SK-N-SH (cell line): ENCODE results near the gene LSMEM2. TPM values are rescaled to one million over a fixed set of nuclear protein-coding genes. Genes with fewer than 3 reads are reported as not detected.

Experiments
- CTCF ChIA-PET: fragments of 300-600, 350-600 bp; formaldehyde crosslinking; extraction: SDS; loops from one replicate; lab custom pipeline; 2021; lab: Yijun Ruan, JAX
- POLR2A ChIA-PET: fragments of 350-600 bp; sonication (Branson Sonifier 250); formaldehyde crosslinking; extraction: SDS; loops from one replicate; lab custom pipeline; 2020; ENCODE audit warnings: antibody characterized with exemption, inconsistent platforms; lab: Yijun Ruan, JAX
- DNase-seq: peaks from one replicate; pipeline ENCODE4 v3.0.0; 2012
- H2AFZ ChIP-seq: fragments of 200-600 bp; sonication (generic); 2 replicates; pipeline ENCODE4 v1.8.1; 2016; ENCODE audit warnings: antibody characterized with exemption, mild to moderate bottlenecking, low read depth
- H3F3A ChIP-seq: fragments of 200-600 bp; sonication (generic); replicated peaks from 2 replicates; pipeline ENCODE3; 2016; ENCODE audit warnings: antibody characterized with exemption, mild to moderate bottlenecking; ENCODE audit not compliant: insufficient read depth
- H3K27ac ChIP-seq, 2 experiments: fragments of 200-500 bp in 1 of 2; fragments of 200-600 bp in 1 of 2; sonication (Bioruptor generic) in 1 of 2; sonication (generic), shearing (Covaris generic) in 1 of 2; 2 replicates each; pipeline versions ENCODE4 v1.5.1 to v1.6.1; 2014 to 2016; ENCODE audit warnings: low read depth in 2 of 2, inconsistent platforms in 1 of 2, low read length in 1 of 2, mild to moderate bottlenecking in 1 of 2, mixed read lengths in 1 of 2
- H3K27me3 ChIP-seq: fragments of 200-600 bp; sonication (generic), shearing (Covaris generic); 2 replicates; pipeline ENCODE4 v1.6.1; 2016; ENCODE audit warnings: mixed run types; ENCODE audit not compliant: insufficient read depth
- H3K36me3 ChIP-seq, 2 experiments: fragments of 200-500 bp in 1 of 2; fragments of 200-600 bp in 1 of 2; sonication (Bioruptor generic) in 1 of 2; sonication (generic) in 1 of 2; replicated peaks in 1 of 2; 2 replicates each; pipeline versions ENCODE3 to v1.5.1; 2014 to 2016; ENCODE audit warnings: low read length in 1 of 2, mild to moderate bottlenecking in 1 of 2; ENCODE audit not compliant: insufficient read depth in 2 of 2, control insufficient read depth in 1 of 2
- H3K4me1 ChIP-seq, 2 experiments: fragments of 200-500 bp in 1 of 2; fragments of 200-600 bp in 1 of 2; sonication (Bioruptor generic) in 1 of 2; sonication (generic), shearing (Covaris generic) in 1 of 2; 2 replicates each; pipeline versions ENCODE4 v1.5.1 to v1.6.1; 2014 to 2016; ENCODE audit warnings: low read depth in 1 of 2, low read length in 1 of 2, mixed run types in 1 of 2; ENCODE audit not compliant: insufficient read depth in 2 of 2, control insufficient read depth in 1 of 2
- H3K4me2 ChIP-seq: fragments of 200-600 bp; sonication (generic), shearing (Covaris generic); 2 replicates; pipeline ENCODE4 v1.6.1; 2017; ENCODE audit warnings: mixed run types
- H3K4me3 ChIP-seq, 2 experiments: fragments of 200-500 bp in 1 of 2; fragments of 200-600 bp in 1 of 2; sonication (Bioruptor generic) in 1 of 2; sonication (generic), shearing (Covaris generic) in 1 of 2; 2 replicates each; pipeline versions ENCODE4 v1.5.1 to v1.8.1; 2014 to 2016; ENCODE audit warnings: low read depth in 2 of 2, inconsistent platforms in 1 of 2, low read length in 1 of 2, mild to moderate bottlenecking in 1 of 2, mixed read lengths in 1 of 2, moderate library complexity in 1 of 2
- H3K79me2 ChIP-seq: fragments of 200-600 bp; sonication (generic); 2 replicates; pipeline ENCODE4 v1.8.1; 2017; ENCODE audit warnings: mild to moderate bottlenecking; ENCODE audit not compliant: insufficient read depth
- H3K9ac ChIP-seq: fragments of 200-600 bp; sonication (generic); 2 replicates; pipeline ENCODE4 v1.6.1; 2017; ENCODE audit warnings: mixed run types
- H3K9me2 ChIP-seq: fragments of 200-600 bp; sonication (generic); 2 replicates; pipeline ENCODE4 v1.6.1; 2017; ENCODE audit warnings: mixed run types
- H3K9me3 ChIP-seq: fragments of 200-600 bp; sonication (generic); 2 replicates; pipeline ENCODE4 v1.6.1; 2017; ENCODE audit warnings: mixed run types, mild to moderate bottlenecking, moderate library complexity
- H4K20me1 ChIP-seq: fragments of 200-600 bp; sonication (generic); 2 replicates; pipeline ENCODE4 v1.6.1; 2017; ENCODE audit warnings: mild to moderate bottlenecking, mixed run types; ENCODE audit not compliant: insufficient read depth
- CHD2 ChIP-seq: fragments of 150-350 bp; IDR thresholded peaks from 2 replicates; pipeline ENCODE4 v1.6.1; 2018; ENCODE audit warnings: low read length; ENCODE audit not compliant: partially characterized antibody
- EP300 ChIP-seq, 2 experiments: IDR thresholded peaks; 2 replicates each; pipeline versions ENCODE4 v1.4.0 to v1.6.1; 2012; ENCODE audit warnings: borderline replicate concordance in 1 of 2, low read depth in 1 of 2, low read length in 1 of 2
- EZH2phosphoT487 ChIP-seq: fragments of 200-600 bp; sonication (generic); IDR thresholded peaks from 2 replicates; pipeline ENCODE4 v1.6.1; 2017; ENCODE audit warnings: low read depth, mixed run types, mild to moderate bottlenecking, antibody characterized with exemption, moderate library complexity, borderline replicate concordance
- GATA2 ChIP-seq: sonication (generic); formaldehyde crosslinking; IDR thresholded peaks from 2 replicates; pipeline ENCODE4 v1.5.0; 2020; ENCODE audit warnings: mild to moderate bottlenecking, missing genetic modification reagents
- JUND ChIP-seq: IDR thresholded peaks from 2 replicates; pipeline ENCODE4 v1.4.0; 2012
- NRF1 ChIP-seq: IDR thresholded peaks from 2 replicates; pipeline ENCODE4 v1.6.1; 2012; ENCODE audit warnings: low read depth, mild to moderate bottlenecking, low read length
- POLR2AphosphoS5 ChIP-seq: IDR thresholded peaks from 2 replicates; pipeline ENCODE4 v1.6.1; 2012; ENCODE audit warnings: low read depth, low read length
- RAD21 ChIP-seq: IDR thresholded peaks from 2 replicates; pipeline ENCODE4 v1.6.1; 2012; ENCODE audit warnings: mild to moderate bottlenecking, low read length
- RCOR1 ChIP-seq: fragments of 150-350 bp; IDR thresholded peaks from 2 replicates; pipeline ENCODE4 v1.6.1; 2017; ENCODE audit warnings: antibody characterized with exemption, low read length
- RFX5 ChIP-seq: IDR thresholded peaks from 2 replicates; pipeline ENCODE4 v1.6.1; 2012; ENCODE audit warnings: mild to moderate bottlenecking, improper control_type of control experiment, low read length
- RXRA ChIP-seq: IDR thresholded peaks from 2 replicates; pipeline ENCODE4 v1.4.0; 2012; ENCODE audit warnings: low read depth, mild to moderate bottlenecking, borderline replicate concordance
- TAF1 ChIP-seq: IDR thresholded peaks from 2 replicates; pipeline ENCODE4 v1.6.1; 2012; ENCODE audit warnings: low read depth, mild to moderate bottlenecking, low read length, moderate library complexity, borderline replicate concordance
- USF1 ChIP-seq: IDR thresholded peaks from 2 replicates; pipeline ENCODE4 v1.4.0; 2012; ENCODE audit warnings: low read depth, borderline replicate concordance
- USF2 ChIP-seq: fragments of 150-350 bp; IDR thresholded peaks from 2 replicates; pipeline ENCODE4 v1.6.1; 2017; ENCODE audit warnings: antibody characterized with exemption, low read length, low read depth, borderline replicate concordance
- WGBS: methylation state at CpG from one replicate; pipeline ENCODE4 v1.1.6; 2017; ENCODE audit warnings: low lambda C conversion rate; 5-methylcytosine and 5-hydroxymethylcytosine counted together
- polyA plus RNA-seq, 3 experiments: library from polyadenylated mRNA; depleted of rRNA; stranded (reverse); fragments of >200 nt; gene quantifications; 2 replicates each; pipeline ENCODE4 v1.2.3, GENCODE V29; 2012
- TF ChIP-seq, protein P1 (sequence below): IDR thresholded peaks from 2 replicates; pipeline ENCODE4; 2012
- TF ChIP-seq, protein P2 (sequence below): IDR thresholded peaks from 2 replicates; pipeline ENCODE4 v1.4.0; 2012; ENCODE audit warnings: low read depth, borderline replicate concordance
- TF ChIP-seq, protein P3 (sequence below): IDR thresholded peaks from 2 replicates; pipeline ENCODE4 v1.4.0; 2012; ENCODE audit warnings: low read depth

LSMEM2 gene
- polyA plus RNA-seq, 1 of the 3 experiments (the other 2 are of a cell fraction), result 0.03 TPM

DNA sequence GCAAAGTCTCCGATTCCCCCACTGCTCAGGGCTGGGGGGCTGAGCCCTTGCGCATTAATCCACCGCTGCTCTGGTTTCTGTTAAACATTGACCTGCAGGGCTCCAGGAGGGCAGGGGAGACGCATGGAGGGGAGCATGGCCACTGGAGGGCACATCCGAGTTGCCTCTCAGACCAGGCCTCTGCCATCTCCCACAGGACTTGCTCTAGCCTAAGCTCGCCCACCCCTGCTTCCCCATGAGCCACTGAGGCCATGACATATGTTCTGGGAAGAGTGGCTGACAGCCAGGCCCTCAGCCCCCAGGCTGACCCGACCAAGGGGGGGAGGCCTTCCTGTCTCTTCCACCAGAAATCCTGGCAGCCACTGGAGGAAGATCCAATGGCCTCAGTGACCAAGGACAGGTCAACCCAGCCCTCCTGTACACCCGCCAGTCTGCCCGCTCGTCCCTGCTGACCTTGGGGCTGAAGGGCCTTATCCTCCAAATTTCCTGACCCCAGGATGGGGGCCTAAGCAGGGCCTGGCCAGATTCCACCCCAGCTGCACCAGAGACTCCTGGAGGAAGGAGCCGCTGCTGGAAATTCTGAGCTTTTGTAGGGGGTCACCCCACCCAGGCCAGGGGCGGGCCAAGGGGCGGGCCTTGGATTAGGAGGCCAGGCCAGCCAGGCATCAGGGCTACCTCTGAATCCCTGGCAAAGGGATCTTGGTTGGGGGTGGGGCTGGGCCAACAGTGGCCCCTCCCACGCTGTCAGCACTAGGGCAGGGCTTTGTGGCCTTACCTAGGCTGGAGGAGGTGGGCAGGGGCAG, 24.3 kb downstream of the LSMEM2 start, which contains the start of gene HYAL1:
TSS of gene HYAL1 (minus strand) at position 562 of the 803 bp plus-strand sequence. CDS start 618 bp downstream, outside the sequence.
- no peaks in the 10 kb centered on the region for H4K20me1 ChIP-seq
- DNase-seq, result peak; percentile 70
- H2AFZ ChIP-seq, result no peak within 1 kb of the TSS
- ChIA-PET CTCF (interaction anchor here (0.8 to 7.7 kb wide), 7 partner anchors 16 to 242 kb away, joined by 3 to 45 read pairs (median 5); partner anchors contain the start of gene TUSC2), POLR2A (no interaction called here)
- no peaks in the 10 kb centered on the region for H3K27me3 ChIP-seq
- no peak within 1 kb of the TSS for H3K4me3 ChIP-seq
- H3K9ac ChIP-seq, result no peak within 1 kb of the TSS
- H3K4me2 ChIP-seq, result no peak within 1 kb of the TSS
- TF ChIP-seq, protein P1, sequence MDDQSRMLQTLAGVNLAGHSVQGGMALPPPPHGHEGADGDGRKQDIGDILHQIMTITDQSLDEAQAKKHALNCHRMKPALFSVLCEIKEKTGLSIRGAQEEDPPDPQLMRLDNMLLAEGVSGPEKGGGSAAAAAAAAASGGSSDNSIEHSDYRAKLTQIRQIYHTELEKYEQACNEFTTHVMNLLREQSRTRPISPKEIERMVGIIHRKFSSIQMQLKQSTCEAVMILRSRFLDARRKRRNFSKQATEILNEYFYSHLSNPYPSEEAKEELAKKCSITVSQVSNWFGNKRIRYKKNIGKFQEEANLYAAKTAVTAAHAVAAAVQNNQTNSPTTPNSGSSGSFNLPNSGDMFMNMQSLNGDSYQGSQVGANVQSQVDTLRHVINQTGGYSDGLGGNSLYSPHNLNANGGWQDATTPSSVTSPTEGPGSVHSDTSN, result no peak
- no peak for TF ChIP-seq NRF1
- TF ChIP-seq RAD21, result peak; percentile 42
- no peak for TF ChIP-seq GATA2 (CRISPR knock-in tag)
- no peak for TF ChIP-seq EP300 (IDR thresholded peaks at IDR 0.05; ENCODE audit: borderline replicate concordance in 1 of 2, low read depth in 1 of 2, low read length in 1 of 2)
- TF ChIP-seq, all 33 proteins: peak for 1
- H3F3A ChIP-seq, result peaks cover 2% of the 10 kb centered on the region
- peaks cover 6% of the 10 kb centered on the region; the same call in 1 of the 2 replicates for H3K79me2 ChIP-seq
- peaks cover 7 to 34% of the 10 kb centered on the region in 2 experiments; a peak in 2 of 4 replicates for H3K4me1 ChIP-seq
- H3K9me3 ChIP-seq, result 0 out of 2 replicates have a peak, but pooled peaks cover 7% of the 10 kb centered on the region
- H3K9me2 ChIP-seq, result no peaks in the 10 kb centered on the region
- peak within 1 kb of the TSS in 1 of 2 experiments; percentile 76; a peak in 2 of 4 replicates for H3K27ac ChIP-seq
- WGBS, result 87% methylated on average over 4 of the region's 14 CpGs
- H3K36me3 ChIP-seq, result no peaks in the 10 kb centered on the region

- peaks cover 4% of the 10 kb centered on the region for H3F3A ChIP-seq
- peaks cover 0 to 10% of the 10 kb centered on the region in 2 experiments for H3K36me3 ChIP-seq
- DNase-seq, result no peak
- CTCF ChIA-PET, result interaction anchor here (0.7 to 7.7 kb wide), 4 partner anchors 15 to 110 kb away, joined by 3 to 45 read pairs (median 4); no protein-coding TSS in a partner anchor
- peaks cover 15% of the 10 kb centered on the region; the same call in 1 of the 2 replicates for H3K9me3 ChIP-seq
- no peaks in the 10 kb centered on the region for H3K79me2 ChIP-seq
- H3K4me2 ChIP-seq, result no peak overlapping the region
- H3K4me1 ChIP-seq, result peaks cover 4 to 29% of the 10 kb centered on the region in 2 experiments; a peak in 2 of 4 replicates
- H3K4me3 ChIP-seq, result no peak overlapping the region
- no peak overlapping the region for H3K9ac ChIP-seq
- H2AFZ ChIP-seq, result no peak overlapping the region
- H3K9me2 ChIP-seq, result no peaks in the 10 kb centered on the region
- no peaks in the 10 kb centered on the region for H4K20me1 ChIP-seq
- TF ChIP-seq EZH2phosphoT487, result no peak
- TF ChIP-seq RFX5, result no peak
- no peak for TF ChIP-seq USF2
- TF ChIP-seq CHD2, result no peak
- no peak for TF ChIP-seq EP300 (IDR thresholded peaks at IDR 0.05; ENCODE audit: borderline replicate concordance in 1 of 2, low read depth in 1 of 2, low read length in 1 of 2)
- no peak for TF ChIP-seq POLR2AphosphoS5
- no peak for TF ChIP-seq NRF1
- TF ChIP-seq USF1, result no peak
- no peak for TF ChIP-seq RXRA
- TF ChIP-seq, protein P2, sequence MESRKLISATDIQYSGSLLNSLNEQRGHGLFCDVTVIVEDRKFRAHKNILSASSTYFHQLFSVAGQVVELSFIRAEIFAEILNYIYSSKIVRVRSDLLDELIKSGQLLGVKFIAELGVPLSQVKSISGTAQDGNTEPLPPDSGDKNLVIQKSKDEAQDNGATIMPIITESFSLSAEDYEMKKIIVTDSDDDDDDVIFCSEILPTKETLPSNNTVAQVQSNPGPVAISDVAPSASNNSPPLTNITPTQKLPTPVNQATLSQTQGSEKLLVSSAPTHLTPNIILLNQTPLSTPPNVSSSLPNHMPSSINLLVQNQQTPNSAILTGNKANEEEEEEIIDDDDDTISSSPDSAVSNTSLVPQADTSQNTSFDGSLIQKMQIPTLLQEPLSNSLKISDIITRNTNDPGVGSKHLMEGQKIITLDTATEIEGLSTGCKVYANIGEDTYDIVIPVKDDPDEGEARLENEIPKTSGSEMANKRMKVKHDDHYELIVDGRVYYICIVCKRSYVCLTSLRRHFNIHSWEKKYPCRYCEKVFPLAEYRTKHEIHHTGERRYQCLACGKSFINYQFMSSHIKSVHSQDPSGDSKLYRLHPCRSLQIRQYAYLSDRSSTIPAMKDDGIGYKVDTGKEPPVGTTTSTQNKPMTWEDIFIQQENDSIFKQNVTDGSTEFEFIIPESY, result no peak
- TF ChIP-seq RAD21, result no peak
- TF ChIP-seq, protein P3, sequence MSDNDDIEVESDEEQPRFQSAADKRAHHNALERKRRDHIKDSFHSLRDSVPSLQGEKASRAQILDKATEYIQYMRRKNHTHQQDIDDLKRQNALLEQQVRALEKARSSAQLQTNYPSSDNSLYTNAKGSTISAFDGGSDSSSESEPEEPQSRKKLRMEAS, result no peak
- TF ChIP-seq, protein P1, result no peak
- no peak for TF ChIP-seq JUND
- no peak for TF ChIP-seq RCOR1
- no peak for TF ChIP-seq TAF1
- TF ChIP-seq, all 33 proteins: peak for 0
- Histone ChIP-seq H3K27me3 (no peaks in the 10 kb centered on the region), H3K27ac (no peak overlapping the region)
- POLR2A ChIA-PET, result no interaction called here
Measured at GRCh38 chr3:50304601-50305000, 25.7 kb downstream of the LSMEM2 start.
